GM19395 (cell line): ENCODE measurements around the gene RFT1.

Experiments
- ATAC-seq: cut with Tn5 transposase; IDR thresholded peaks from one replicate; pipeline ENCODE4 v1.9.1; 2021; ENCODE audit warnings: mild to moderate bottlenecking, moderate library complexity; ENCODE audit not compliant: unreplicated experiment

RFT1 gene, protein sequence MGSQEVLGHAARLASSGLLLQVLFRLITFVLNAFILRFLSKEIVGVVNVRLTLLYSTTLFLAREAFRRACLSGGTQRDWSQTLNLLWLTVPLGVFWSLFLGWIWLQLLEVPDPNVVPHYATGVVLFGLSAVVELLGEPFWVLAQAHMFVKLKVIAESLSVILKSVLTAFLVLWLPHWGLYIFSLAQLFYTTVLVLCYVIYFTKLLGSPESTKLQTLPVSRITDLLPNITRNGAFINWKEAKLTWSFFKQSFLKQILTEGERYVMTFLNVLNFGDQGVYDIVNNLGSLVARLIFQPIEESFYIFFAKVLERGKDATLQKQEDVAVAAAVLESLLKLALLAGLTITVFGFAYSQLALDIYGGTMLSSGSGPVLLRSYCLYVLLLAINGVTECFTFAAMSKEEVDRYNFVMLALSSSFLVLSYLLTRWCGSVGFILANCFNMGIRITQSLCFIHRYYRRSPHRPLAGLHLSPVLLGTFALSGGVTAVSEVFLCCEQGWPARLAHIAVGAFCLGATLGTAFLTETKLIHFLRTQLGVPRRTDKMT

DNA sequence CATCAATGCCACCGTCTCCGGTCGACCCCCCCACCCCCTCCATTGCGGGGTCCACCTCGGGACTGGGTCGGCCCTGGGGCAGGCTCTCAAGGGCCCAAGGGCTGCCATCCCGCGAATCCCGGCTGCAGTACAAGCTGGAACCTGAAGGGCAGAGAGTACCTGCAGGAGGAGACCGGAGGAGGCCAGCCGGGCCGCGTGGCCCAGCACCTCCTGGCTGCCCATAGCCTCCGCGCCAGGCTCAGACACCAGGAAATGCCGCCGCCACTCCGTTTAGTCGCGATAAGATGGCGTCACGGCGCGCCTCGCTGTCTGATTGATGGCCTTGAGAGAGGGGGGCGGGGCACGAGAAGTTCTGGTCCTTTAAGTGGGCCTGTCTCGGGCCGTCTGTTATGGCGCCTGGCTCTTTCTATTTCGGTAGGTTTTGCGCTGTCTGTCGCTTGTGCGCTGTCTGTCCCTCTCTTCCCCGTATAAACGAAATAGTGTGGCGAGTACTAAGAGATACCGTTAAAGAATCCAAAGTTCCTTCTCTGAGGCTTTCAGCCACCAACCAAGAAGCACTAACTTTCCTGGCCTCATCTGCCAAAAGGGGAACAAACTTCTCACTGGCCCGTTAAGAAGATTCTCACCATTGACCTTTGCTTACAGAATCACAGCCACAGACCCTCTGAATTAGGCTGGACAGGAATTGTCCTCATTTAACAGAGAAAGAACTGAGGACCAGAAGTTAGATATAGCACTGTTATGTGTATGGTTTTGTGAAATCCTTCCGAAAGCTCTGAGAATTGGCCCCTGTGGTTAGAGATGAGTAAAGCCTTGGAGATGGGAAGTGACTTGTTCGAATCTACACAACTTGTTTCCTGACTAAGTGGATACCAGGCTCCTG is at the start of gene RFT1:
RFT1 (minus strand) TSS at position 257 of the 883 bp plus-strand sequence; CDS start at position 222, 35 bp downstream.
- ATAC-seq = peak; percentile 76

DNA sequence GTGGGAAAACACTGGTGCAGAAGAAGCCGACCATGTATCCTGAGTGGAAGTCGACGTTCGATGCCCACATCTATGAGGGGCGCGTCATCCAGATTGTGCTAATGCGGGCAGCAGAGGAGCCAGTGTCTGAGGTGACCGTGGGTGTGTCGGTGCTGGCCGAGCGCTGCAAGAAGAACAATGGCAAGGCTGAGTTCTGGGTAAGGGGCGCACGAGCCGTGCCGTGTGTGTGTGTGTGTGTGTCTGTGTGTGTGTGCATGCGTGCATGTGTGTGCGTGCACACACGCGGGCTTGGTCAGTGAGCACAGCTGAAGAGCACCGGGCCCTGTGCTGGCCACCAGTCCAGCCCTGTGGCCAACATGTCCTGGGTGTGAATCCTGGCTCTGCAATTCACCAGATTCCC is 49.3 kb upstream of the RFT1 start:
- no peak for ATAC-seq

DNA sequence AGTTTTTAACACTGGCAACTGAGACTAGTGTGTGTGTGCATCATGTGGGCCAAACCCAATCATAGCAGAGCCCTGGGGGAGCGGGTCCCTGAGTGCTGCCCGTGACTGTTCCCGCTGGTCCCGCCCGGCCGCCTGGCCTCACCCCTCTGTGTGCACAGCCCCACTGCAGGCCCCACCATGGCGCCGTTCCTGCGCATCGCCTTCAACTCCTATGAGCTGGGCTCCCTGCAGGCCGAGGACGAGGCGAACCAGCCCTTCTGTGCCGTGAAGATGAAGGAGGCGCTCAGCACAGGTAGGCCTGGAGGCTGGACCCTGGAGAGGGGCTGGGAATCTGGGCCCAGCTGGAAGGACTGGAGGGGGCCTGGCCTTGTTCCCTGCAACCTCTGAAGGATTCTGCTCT is 48.0 kb upstream of the RFT1 start:
- no peak for ATAC-seq

DNA sequence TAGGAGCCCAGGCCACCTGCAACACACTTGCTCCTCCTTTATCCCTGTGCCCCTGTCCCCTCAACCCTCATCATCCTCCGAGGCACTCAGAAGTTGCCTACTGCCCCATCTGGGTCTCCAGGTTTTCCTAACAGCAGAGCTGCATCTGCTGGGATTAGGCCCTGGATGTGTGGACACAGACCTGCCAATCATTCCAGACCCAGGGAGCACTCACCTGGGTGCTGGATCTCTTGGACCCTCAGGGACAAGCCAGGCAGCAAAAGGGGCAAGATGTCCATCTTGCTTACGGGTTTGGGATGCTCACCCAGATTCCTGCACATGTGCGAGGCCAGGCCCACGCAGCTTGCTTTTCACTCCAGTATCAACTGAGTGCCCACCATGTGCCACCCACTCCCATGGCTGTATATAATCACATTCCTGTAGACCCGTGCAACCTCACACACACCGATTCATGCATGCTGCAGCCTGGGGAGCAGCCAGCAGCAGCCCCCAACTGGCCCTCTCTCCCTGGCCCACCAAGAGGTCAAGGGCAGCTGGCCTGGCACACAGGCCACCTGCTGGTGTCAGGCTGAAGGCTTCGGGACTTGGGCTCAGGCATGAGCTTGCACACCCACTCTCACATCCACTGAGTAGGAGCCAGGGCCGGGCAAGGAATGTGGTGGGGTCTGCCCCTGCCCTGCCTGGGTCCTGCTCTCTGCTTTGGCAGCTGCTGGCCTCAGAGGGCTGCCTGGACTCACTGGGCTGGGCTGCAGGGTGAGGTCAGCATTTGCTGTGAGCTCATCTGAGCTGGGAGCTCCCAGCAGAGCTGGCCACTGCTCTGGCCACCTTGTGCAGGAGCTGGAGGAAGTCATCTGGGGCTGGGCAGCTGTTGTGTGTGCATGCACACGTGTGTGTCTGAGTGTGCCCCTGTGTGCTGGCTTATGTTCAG is 45.6 kb upstream of the RFT1 start:
- no peak for ATAC-seq

DNA sequence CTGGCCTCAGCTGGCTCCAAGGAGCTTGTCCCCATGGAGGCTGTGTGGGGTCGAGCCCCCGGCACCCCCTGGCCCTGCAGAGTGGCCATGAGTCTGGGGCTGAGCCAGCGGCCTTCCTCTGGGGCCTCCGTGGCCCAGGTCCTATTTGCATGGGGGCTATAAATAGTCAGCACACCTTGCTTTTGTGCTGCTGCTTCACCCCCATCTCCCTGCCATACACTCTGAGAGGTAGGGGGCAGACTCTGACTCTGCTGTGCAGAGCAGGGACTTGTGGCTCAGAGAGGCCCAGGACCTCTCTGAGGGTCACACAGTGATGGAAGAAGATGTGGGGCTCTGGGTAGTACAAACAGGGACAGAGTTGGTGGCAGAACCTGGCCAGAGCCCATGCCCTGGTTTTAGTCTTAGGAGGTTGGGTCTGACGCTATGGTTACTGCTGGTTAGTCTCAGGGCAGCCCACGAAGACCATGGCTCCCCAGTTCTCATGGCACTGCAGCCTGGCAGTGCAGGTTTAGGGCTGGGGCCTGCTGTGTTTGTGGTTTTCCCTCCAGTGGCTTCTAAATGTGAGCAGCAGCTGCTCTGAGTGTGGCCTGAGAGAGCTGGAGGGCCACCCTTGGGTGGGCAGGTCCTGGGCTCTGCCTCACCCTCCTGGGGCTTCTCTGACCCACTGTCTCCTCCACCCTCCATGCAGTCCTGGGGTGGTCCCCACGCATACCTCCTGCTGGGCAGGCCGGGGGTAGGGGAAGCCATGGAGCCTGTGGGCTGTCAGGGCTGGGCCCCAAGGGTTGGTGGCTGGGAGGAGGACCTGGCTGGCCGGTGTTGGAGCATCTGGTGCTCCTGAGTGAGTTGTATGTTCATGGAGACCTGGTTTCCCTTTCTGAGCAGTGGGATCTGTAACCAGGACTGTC is 44.4 kb upstream of the RFT1 start:
- ATAC-seq = peak; percentile 64

DNA sequence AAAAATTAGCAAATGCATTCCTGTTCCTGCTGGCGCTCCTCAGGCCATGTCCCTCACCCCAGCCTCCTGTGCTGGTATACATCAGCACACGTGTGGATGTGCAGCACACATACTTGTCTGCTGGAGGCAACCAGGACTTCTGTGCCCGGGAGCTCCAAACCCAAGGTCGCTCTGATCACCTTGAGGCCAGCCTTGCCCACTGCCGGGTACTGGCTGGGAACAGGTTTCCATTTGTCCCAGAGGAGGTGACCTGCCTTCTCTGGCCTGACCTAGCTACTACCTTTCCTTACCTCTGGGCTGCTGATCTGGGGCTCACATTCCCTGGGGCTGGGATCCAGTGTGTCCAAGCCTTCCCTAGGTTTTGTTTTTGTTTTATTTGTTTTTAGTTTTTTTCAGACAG is 42.9 kb upstream of the RFT1 start:
- ATAC-seq = no peak

DNA sequence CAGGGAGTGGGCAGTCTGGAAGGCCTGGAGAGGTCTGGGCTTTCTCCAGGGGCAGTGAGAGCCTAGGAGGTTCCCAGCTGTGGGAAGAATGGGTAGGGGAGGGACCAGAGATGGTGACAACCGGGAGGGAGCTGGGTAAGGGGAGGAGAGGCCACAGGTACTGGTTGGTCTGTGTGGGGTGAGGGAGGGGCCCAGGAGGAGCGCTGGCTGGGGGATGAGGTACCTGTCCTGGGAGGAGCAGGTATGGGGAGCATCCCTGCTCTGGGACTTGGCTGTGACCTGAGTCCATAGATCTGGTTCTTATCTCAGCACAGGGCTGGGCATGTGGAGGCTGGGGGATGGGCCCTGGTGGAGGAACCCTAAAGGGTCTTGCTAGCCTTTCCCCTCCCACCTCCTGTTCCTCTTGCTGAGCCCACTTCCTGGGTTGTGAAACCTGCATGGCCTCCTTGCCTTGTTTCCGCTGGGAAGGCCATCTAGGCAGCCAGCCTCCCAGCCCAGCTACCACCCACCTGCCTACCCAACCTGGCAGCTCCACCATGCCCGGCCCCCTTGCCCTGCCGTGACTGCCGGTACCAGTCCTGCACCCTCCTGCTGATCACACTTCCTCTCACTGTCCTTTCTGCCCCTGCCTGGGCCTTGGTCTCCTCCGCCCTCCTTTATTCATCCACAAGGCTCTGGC is 41.7 kb upstream of the RFT1 start:
- ATAC-seq = no peak

DNA sequence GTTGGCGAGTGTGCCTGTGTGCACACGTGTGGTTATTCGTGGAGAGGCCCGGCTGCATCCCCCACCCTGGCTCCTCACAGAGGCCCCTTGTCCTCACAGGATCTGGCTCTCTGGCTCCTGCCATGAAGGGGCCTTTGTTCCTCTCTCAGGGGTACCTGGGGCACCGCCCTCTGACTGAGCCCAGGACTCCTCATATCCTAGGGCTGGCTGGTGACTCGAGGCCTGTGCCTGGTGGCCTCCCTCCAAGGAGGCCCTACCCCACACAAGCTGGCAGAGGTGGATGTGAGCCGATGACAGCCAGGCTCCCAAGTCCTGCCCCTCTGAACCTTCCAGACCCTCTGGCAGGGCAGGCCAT is 40.8 kb upstream of the RFT1 start:
- ATAC-seq = no peak

DNA sequence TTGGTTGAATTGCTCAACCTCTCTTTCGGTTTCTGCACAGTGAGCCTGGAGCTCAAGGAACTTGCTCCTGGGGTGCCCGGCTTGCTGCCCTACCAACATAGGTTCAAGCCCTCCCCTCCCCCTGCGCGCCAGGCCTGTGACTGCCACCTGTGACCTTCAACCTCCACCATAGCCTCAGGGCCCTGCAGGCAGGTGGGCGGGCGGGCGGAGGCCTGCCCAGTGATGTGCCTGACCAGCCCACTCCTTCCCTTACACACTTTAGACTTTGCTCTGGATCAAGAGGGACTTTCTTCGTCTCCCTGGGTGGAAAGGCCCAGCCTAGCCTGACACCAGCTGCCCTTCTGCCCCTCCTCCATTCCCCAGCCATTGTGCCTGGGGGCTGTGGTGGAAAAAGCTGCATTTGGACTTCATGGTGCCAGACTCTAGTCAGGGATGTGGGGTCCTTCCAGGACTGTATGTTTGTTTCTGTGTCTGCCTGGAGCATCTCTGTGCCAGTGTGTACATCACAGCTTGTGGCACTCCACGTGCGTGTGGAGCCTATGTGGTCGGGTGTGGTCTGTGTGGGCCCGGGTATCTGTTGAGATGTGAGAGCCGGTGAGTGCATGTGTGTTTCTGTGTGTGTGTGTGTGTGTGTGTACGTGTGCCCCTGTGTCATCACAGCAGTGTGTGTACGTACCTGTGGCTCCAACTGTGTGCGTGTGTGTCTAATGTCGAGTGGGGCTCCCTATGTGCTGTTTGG is 40.3 kb upstream of the RFT1 start:
- peak; percentile 49 for ATAC-seq

DNA sequence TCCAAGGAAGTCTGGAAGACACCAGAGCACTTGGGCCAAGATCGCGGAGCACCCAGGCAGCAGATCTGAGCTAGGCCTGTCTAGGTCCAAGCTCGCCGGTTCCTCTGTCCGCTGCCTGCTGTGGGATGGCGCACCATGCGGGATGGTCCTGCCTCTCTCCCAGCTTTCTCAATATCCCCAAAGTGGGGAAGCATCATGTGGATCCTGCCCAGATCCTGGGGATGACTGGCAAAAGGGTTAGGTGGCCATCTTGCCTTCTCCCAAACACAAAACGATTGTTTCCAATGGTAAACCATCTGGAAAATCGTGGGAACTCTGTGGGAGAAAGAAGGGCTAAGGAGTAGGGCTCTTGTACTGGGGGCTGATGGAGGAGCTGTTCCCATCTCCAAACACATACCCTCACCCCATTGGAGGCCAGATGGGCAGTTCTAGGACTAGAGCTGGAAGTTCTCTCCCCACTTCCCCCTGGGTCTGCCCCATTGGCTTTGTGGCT is 39.6 kb upstream of the RFT1 start:
- ATAC-seq = no peak

DNA sequence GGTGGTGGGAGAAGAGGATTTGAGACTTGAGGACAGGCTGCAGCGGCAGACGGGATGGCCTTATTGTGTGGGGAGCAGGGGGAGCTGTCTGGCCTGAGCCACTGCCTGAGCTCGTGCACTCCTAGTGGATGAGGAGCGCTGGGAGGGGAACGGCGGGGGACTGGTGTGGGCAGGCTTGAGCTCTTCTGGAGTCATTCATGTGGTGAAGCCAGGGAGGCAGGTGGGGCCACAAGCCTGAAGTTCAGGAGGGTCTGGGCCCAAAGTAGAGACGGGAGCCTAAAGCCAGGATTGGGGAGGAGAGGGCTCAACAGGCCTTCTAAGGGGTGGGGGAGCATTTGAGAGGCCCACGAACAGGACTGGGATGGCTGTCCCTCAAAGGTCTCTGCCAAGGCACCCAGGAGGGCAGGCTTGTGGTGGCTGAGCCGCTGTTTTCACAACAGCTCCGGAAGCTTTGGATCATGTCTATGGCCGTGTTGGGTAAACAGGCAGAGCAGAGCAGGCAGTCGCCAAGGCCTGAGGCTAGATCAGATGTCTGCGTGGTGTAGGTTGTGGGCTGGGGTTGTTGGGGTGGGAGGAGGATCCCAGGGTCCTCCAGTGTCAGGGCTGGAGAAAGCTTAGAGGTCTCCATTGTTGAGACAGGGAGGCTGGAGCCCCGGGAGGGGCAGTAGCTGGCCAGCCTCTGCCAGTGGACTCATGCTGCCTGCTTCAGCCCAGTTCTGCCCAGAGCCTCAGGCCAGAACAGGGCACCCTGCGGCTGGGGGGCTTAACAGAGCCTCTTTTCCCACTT is 39.0 kb upstream of the RFT1 start:
- no peak for ATAC-seq

DNA sequence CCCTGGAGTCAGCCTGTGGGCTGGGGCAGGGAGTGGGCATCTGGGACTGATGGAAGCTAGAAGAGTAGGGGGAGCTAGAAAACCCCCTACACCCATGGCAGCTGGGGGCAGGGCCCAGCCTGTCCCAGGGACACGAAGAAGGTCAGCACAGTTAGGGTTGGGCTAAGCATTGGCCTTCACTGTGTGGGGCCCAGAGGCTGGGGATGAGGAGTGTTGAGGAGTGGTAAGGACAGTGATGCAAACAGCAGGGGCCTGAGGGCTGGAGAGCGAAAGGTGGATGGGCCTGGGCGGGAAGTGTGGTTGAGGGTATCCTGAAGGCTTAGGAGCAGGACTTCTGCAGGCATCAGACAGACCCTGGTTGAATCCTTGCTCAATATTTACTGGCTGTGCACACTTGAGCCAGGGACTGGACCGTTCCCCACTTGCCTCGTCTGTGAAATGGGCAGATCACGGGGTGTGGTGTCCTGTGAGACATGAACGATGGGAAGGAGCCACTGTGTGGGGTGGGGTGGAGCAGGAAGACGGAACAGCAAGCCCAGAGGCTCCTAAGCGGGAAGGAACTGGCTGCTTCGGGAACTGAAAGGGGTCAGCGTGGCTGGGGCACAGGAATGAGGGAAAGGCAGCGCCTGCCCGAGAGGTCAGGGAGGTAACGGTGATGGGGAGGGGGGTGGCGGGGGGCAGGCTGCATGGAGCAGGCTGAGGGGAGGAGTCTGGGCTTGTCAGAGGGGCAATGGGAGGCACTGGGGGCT is 38.1 kb upstream of the RFT1 start:
- no peak for ATAC-seq

DNA sequence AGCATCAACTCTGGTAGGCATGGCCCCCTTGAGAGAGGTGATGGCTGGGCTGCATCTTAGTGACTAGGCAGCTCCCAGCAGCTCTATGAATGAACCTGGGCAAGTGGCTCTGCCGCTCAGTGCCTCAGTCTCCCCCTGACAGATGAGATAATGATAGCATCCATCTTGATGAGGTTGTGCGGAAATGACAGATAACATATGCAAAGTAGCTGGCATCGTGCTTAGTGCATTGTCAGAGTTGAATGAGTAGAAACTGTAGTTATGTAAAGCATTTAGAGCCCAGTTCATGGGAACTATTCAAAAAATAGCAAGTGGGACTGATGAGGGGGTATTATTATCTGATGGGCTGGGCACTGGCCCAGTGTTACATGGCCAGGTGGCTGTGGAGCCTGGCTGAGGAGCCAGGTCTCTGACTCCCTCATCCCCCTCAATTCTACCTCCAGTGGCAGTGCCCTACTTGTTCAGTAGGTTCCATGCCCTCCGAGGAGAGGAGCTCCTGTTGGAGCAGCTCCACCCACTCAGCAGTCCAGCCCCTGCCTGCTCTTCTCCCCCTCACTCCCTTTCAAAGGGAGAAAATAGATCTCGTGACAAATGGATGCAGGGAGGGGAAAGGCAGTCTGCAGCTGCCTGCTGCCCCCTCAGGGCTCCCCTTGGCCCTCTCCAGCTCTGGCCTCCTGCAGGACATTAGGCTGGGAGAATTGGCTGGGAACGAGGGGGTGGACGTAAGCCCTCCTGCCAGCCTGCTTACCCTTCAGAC is 37.4 kb upstream of the RFT1 start:
- ATAC-seq = no peak

DNA sequence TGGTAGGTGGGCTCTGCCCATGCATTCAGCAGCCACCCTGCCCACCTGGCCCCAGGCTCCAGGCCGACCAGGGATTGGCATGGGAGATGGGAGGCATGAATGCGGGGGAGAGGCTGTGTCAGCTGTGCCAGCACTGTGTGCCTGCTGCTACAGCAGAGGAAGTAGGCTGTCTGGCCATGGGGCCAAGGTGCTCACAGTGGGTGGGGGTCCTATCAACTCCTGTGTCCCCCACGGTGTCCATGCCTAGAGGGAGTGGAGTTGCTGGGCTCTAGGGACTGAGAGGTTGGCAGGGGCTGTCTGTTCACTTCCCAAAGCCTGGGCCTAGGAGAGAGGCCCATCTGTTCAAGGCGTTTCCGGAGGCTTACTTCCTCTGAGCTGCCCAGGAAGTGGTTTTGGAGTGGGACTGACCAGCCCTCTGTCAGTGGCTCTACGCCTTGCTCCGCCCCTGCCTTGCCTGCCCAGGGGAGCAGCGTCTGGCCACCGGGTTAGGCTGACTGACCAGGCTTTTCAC is 36.6 kb upstream of the RFT1 start:
- ATAC-seq = no peak

DNA sequence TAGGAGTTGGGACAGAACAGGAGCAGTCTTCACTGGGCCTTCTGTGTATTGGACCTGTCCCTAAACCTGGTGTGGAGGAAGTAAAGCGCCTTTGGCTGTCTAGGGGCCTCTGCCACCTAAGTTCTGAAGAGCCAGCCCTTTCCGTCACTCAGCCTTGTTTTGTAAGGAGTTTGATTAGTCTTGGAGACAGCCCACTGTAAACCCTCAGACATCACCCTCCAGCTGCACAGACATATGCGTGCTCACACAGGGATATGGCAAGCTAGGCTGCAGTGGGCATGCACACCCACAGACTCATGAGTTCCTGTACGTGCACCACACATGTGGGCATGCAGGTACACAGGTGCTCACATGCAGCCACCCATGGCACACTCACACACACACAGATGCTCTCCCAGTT is 36.0 kb upstream of the RFT1 start:
- ATAC-seq = no peak

DNA sequence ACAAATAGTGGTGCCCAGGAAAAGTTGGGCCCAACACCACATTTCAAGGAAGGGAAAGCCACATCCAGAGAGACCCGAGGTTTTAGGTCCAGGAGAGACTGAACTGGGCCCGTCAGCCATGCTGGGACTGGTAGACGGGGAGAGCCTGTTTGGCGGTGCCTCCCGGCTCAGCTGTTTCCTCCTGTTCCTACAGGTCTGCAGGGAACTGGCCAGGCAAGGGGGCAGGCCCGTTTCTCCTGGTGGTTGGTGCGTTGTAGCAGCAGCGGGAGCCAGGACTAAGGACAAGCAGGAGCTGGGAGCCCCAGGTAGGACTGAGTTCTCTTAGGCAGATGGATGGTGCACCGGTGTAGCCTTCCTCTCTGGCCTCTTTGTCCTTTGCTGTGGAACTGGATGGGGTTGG is 34.7 kb upstream of the RFT1 start:
- no peak for ATAC-seq
